ENCODE results near the gene ARHGEF19.
"Not testable (repeated sequence)": the region's sequence is repeated elsewhere in the genome, so short reads cannot be mapped to it uniquely, and the experiment has no call there.

The ARHGEF19 gene

DNA sequence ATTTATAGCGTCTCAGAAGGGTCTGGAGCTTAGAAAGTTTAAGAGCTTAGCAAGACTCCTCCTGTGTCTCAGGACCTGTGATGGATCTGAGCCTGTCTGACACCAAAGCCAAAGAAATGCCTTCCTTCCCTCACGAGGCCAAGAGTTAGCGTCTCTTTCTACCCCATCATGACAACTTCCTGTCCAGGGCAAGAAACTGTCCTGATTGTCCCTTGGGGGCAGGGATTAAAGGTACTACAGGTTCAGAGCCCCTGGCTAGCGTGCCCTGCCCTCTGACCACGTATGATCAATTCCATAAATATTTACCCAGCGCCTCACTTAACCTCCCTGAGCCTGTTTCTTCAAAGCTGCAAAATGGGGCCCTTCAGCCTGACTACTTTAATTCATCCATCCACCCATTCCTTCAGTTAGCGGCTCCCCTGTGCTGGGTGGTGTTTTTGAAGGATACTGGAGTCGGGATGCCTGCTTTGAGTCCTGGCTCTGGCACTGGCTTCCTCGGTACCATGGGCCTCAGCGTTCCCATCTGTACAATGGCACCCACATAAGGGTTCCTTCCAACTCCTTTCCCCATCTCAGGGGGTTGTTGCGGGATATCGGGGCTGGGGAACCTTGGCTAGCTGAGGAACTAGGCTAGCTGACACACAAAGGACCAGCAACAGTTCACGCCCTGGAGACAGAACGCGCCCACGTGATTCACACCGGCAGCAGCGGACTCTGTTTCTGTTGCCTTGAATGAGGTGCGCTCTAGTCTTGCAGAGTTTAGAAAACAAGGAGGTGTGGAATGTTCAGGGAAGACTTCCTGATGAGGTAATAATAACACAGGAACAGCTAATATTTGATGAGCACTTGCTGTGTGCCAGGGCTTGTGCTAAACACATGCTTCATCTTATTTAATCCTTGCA lies 33.6 kb downstream of the ARHGEF19 start:
- no peak for DNase-seq

DNA sequence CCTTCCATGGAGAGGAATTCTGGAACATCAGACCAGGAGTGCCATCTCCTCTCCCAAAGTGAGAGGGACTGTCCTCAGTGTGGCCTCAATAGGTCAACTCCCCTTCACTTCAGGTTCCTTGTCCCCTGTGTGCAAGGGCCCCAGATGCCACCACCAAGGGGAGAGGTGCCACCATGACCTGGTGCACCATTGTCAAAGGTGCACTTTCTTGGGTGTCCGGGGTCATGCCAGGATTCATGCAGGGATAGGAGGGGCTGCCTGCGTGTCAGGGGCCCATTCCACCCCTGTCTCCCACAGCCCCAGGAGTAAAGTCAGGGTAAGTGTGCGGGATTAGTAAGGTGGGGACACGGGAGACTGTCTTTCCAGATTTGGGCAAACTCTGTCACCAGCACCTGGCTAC lies 35.1 kb downstream of the ARHGEF19 start:
- DNase-seq, result no peak

DNA sequence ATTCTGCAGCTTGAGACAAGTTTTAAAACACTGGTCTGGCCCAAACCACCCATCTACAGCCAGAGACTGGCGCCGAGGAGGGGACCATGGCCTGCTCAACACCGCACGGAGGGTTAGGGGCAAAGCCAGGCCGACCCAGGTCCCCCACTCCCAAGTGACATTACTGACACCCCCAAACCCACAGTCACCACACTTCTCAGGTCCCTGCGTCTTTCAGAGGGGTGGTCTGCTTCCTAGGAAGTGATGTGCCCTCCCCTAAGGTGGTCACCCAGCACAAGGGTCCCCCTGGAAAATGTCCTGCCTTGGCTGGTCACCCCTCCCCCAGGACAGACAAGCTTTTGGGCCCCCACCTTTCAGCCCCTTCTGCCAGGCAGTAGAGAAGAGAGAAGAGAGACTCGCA lies 35.8 kb downstream of the ARHGEF19 start:
- no peak for DNase-seq

DNA sequence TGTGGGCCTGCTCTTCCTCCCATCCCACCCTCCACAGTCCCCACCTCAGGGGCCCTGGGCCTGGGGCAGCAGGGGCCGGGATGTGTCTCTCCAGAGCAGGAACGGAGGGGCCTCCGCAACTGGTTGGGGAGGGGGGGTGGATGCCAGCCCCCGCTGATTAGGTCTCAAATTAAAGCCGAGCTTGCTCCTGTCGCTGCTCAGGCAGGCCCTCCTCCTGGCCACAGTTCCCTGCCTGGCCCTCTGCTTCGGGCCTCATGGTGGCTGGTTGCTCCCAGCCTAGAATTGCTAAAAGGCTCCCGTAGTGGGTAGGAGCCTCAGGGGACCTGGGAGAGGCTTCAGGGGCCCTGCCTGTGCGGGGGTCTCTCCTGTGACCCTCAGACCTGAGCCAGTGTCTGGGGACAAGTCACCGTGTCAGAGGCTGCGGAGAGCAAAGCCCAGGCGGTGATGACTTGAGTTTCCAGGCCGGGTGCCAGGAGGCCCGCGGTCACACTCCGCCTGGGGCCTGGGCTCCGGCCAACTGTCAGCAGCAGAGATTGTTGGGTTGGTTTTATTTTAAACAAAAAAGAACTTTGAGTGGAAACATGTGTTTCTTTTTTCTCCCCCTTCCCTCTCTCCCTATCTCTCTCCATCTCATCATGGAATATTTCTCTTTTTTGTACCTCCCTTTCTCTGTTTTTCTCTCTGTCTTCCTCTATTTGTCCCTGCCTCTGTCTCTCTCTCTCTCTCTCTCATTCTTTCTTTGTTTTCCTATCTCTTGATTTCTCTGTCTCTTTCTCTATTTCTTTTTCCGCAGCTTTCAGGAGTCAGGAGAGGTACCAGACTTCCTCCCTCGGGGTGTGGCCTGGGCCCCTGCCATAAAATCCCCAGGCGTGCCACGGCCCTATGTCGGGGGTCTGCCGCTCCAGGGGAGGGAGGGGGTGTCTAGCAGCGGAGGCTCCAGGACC lies 36.6 kb downstream of the ARHGEF19 start:
- no peak for DNase-seq

DNA sequence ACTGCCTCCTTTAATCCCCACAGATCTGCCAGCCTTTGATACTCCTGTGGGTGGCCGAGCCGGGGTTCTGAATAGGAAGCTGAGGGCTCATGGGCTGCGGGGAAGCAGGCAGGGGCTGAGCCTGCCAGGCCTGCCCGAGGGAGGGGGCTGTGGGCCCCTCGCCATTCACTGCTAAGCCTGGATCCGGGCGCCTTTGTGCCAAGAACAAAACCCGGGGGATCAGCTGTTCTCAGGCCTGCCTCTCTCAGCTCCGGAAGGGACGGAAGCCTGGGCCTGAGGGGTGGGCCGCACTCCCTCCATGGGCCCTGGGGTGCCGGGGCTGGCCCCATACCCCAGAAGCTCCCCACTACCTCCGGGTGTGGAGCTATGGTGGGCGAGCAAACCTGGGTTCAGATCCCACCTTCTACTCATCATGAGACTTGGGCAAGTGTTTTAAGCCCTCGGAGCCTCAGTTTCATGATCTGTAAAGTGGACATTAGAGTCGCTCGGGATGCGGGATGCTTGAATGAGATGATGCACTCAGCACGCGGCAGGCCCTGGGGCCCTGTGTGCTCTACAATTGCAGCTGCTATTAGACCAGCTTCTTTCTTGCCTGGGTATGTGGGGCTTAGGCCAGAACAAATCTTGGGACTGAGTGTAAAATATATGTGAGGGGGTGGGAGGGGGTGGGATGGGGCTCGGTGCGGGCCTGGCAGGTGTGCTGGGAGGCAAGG lies 37.4 kb downstream of the ARHGEF19 start:
- no peak for DNase-seq

DNA sequence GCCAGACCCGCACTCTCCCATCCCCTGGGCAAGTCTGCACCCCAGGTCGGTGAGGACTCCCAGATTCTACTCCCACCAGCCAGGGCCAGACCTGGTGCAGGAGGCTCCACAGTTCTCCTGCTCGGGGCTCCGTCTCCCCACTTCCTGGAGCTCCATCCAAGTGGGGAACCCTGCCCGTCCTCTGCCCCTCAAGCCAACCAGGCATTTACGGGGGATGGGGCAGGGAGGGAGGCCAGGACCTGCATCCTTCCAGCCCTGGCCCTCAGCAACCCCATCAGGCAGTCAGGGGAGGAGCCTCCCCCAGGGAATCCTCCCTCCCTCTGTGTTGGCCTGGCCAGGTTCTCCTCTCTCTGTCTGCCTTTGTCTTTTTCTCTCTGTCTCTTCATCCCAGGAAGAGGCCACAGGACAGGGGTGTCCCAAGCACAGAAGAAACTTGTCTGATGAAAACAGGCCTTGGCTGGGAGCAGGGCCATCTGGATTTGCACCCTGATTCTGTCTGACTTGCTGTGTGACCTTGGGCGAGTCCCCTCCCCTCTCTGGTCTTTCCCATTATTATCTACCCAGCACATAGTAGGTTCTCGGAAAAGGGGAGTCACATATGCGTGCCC lies 38.1 kb downstream of the ARHGEF19 start:
- no peak for DNase-seq

DNA sequence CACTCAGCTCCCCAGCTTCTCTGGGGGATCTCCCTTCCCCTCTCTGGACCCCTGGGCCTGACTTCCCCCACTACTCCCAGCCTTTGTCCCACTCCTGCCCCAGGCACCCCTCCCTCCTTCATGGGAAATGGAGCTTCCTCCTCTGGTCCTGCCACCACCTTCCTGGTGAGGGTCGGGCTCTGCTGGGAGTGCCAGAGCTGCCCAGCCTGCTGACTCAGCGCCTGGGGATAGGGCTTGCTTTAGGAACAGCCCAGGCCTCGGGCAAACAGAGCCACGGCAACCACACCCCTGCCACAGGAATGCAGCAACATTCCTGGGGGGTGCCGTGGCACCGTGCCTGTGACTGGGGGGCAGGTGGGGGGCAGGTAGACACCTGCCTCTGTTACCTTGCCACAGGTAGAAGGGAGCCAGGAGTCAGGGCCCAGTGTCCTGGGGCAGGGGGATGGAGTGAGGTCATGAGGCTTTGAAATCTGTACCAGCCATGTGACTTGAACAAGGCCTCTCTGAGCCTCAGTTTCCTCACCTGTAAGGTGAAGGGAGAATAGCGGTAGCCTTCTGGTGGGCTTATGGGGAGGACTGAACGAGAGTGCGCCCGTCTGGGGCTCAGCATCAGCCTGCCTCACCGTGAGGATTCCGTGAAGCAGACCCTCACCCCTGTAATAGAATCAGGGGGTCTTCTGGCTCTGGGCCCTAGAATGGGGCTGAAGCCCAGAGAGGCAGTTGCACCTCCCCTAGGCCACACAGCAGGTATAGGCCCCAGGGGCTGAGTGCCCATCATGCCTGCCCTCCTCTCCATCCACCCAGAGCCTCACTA lies 38.8 kb downstream of the ARHGEF19 start:
- no peak for DNase-seq

DNA sequence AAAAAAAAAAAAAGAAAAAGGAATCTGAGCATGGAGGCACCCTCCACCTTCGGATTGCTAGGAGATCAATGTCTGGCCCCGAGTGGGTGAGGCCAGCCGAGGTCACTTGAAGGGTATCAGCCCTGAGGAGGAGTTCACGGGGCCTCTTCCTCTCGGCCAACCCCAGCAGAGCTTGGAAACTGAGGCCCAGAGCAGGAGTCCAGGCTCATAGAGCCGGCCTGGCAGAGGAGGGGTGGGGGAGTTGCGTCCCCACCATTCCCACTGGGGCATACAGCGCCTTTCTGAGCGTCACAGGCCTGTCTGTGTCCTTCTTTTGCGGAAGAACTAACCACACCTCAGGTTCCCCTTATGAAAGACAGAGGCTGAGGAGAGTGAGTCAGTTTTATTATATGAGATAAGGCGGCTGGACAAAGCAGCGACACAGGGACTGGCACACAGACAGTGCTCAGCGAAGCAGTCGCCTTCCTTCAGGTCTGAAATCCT lies 39.4 kb downstream of the ARHGEF19 start:
- DNase-seq, result no peak

DNA sequence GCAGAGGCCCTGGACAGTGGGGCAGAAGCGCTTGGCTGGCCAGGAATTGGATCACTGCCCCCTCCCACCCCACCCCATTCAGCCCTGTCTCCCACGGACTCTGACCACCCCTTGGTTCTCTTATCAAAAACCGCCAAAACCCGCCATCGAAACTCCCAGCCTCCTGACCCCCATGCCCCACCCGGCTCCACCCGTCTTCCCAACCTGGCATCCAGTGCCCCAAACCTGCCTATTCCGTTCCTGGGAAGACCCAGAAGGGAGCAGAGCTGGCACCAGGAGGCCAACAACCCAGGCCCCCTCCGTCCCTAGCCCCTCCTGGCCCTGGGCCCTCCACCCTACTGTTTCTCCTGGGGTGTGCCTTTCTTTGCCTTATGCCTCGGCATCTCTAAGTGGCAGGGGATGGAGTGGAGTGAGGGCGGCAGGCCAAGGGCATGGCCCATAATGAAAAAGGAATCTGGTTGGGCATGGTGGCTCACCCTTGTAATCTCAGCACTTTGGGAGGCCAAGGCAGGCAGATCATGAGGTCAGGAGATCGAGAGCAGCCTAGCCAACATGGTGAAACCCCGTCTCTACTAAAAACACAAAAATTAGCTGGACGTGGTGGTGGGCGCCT lies 40.1 kb downstream of the ARHGEF19 start:
- DNase-seq, result no peak

DNA sequence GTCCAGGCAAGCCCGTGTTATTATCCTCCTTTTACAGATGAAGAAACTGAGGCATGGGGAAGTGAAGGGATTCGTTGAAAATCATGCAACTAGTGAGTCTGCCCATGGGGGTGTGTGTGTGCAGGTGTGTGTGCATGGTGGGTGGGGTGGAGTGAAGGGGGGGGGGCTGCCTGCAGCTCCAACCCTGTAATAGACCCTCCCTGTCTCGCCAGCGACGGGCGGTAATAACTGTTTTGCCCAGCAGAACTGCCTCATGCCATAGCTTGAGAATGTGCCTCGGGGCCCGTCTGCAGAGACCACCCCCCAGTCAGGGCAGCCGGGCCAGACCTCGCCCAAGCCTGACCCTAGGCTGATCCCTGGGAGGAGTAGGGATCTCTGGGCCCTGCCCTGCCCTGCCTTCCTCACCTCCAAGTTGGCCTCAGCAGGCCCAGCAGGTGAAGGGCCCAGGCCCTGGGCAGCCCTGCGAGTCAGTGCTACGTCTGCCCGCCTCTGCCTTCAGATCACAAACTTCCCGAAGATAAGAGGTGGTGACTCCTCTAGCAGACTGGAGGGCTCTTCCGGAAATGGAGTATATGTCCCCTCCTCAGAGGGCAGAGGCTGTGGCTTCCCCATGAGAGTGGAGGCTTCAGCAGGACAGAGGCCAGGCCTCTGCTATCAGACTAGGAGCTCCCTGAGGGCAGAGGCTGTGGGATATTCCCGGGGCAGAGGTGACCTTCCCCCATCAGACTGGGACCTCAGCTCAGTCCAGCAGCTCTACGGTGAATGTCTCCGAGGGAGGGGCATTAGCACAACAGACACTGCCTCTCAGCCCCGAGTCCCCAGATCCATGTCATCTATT lies 40.9 kb downstream of the ARHGEF19 start:
- no peak for DNase-seq

DNA sequence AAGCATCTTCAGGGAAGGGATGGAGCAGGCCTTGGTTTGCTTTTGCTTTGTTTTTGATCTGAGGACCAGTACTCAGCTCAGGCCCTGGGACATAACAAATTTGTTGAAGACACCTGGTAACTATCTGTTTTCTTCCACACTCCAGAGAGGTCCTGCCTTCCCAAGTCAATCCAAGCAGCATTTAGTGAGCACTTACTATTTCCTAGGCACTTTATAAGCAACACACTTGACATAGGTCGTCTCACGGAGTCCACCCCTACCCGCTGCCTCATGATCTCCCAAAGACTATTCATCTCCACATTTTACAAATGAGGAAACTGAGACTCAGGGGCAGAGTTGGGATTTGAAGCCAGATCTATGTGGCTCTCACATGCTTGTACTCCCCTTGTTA lies 42.2 kb downstream of the ARHGEF19 start:
- no peak for DNase-seq

DNA sequence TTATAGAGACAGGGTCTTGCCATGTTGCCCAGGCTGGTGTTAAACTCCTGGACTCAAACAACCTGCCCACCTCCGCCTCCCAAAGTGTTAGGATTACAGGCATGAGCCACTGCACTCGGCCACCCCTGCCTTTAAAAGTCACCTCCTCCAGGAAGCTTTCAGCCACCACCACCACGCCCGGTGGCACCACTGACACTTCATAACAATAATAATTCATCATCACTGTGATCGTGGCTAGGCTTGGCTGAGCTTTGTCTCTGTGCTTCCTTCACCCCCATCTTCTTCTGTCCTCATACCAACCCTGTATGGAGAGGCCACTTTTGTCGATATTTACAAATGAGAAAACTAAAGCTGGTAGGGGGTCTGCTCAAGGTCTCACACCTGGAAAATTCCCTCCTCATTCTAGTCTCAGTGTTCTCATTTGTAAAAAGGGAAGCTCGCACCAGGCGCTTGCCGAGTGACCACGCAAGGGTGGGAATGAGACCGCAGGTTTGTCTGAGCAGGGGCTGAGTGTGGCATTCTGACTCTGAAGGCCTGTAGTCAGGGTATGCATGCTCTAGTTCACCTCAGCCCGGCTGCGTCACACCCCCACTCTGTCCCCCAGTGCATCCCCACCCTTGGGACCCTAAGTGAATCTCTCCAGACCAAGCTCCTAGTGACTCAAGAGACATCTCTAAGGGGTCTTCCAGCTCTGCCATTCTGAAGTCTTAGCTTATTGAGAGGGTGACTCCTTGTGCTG lies 43.7 kb downstream of the ARHGEF19 start:
- no peak for DNase-seq

DNA sequence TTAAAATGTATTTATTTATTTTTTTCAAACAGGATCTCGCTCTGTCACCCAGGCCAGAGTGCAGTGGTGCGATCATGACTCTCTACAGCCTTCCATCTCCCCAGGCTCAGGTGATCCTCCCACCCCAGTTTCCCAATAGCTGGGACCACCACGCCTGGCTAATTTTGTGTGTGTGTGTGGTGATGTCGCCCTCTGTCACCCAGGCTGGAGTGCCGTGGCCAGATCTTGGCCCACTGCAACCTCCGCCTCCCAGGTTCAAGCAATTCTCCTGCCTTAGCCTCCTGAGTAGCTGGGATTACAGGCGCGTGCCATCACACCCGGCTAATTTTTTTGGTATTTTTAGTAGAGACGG lies 44.3 kb downstream of the ARHGEF19 start:
- DNase-seq, result not testable (repeated sequence)

DNA sequence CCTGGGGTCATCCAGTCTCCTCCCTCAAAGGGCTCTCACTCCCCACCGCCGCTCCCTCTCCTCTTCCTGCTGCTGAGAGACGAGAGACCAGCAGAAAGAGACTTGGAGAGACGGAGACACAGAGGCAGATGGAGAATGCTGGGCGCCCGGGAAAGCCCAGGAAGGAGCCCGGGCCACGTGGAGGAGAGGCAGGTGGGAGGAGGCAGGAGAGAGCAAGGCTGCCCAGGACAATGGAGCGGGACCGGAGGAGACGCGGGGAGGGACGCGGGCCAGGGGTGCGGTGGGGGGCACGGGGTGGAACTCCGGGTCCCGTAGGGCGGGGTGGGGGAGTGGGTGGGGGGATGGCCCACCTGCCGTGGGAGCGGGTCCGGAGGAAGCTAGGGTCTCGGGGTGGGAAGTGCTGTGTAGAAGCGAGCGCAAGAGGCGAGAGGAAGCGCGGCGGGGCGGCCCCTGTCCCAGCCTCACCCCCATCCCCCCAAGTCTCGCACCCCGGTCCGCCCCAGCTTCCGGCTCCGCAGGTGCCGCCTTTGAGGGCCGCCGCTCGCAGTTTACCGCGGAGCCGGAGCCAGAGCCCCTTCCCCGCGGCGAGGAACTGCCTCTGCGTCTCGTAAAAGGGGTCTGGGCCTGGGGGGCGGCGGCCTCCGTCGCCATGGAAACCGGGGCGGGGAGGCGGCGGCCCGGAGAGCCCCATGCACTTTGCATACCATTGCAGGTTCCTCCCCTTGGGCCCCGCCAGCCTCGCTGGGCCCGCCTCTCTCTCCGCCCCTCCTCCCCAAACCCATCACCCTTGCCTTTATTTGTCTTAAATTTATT lies 44.9 kb downstream of the ARHGEF19 start:
- no peak for DNase-seq

DNA sequence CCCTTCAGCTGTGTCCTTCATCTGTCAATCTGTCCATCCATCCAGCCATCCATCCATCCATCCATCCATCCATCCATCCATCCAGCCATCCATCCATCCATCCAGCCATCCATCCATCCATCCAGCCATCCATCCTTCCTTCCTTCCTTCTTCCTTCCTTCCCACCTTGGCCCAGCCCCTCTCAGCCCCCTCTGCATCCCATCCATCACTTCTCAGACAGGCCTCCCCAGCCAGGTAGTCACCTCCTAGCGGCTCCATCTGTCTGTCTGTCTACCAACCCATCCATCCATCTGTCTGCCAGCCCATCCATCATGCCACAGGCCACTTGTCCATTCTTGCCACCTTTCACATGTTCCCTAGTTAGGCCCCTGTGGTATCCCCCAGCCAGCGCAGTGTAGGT lies 46.3 kb downstream of the ARHGEF19 start:
- no peak for DNase-seq

DNA sequence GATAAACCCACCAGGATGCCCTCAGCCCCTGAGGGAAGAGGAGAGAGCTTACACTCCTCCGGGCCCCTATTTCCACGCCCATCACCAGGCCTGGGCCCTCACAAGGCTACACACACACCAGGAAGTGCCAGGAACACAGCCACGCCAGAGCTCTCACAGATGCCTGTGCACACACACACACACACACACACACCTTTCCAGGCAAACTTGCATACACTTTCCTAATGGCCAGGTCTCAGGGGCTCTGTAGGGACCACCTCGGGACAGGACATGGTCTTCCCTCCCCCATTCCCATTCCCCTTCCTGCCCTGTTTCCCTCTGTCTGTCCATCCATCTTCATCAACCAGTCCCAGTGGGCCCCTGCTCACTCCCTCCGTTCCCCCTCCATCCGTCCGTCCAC lies 46.9 kb downstream of the ARHGEF19 start:
- DNase-seq, result no peak

DNA sequence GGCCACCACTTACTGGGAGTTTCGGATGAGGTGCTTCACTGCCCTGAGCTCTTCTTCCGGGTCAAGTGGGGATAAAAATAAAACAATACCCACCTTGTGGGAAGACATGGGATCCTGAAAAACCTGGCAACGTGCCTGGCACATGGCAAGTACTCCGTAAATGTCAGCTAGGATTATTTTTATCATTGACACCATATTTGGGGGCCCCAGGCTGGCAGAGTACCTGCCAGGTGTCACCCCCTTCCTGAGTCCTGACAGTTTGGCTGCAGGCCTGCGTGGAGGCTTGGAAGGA lies 47.4 kb downstream of the ARHGEF19 start:
- no peak for DNase-seq

DNA sequence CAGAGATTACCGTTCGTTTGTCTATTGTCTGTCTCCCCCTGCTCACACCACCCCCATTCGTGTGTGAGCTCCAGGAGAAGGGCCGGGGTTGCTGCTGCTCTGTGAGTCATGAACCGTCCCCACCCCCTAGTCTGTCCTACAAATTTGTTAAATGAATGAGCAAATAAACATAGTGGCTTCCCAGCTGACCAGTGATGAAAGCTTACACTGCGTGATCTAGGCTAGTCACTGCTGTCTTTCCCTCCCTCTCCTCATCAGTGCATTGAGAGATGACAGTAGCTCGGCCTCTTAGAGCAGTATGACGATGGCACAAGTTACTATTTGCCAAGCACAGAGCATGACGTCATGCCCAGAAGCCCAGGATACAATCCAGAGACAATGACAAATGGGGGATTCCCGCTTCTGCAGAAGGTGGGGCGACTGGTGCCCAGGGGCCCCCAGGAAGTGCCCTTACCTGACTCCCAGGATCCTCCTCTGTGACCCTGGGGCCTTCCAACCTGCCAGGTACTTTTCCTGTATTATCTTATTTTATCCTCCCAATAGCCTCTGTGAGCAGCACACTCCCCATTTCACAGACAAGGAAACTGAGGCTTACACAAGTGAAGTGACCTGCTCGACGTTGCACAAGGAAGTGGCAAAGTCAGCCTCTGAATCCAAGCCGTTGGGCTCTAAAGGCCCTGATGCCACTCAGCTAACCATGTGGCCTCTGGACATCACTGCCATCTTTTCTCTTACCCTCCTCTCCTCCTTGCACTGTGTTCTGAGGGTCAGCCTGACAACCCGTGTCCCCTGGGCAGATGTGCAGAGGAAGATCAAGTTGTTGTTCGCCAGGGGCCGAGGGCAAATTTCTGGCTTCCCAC lies 48.0 kb downstream of the ARHGEF19 start:
- no peak for DNase-seq

Data from NCI-H1048 (cell line).